Type B pancreatic cell (in vitro differentiated cells): ENCODE measurements around the gene TCF12. TPM values are rescaled to one million over a fixed set of nuclear protein-coding genes. Genes with fewer than 3 reads are reported as not detected.

Source experiments
- total RNA-seq: library from RNA; stranded (reverse); gene quantifications from 2 replicates; pipeline ENCODE4 v1.2.1, GENCODE V29; 2021; ENCODE audit warnings: low replicate concordance

Gene TCF12
- total RNA-seq, 1 donor from 2014 or later = 153 TPM

Other genes starting within 250 kb of the TCF12 start
- gene ZNF280D, start 185.1 kb upstream of the TCF12 start, total RNA-seq = 15.2 and 18.0 TPM in 2 replicates